Skeletal muscle tissue (tissue), 4 donors: ENCODE data around the gene PLCB1. TPM values are rescaled to one million over a fixed set of nuclear protein-coding genes. Genes with fewer than 3 reads are reported as not detected.

ENCODE experiments used
- H3K27ac ChIP-seq: one replicate; pipeline ENCODE4 v1.7.0; 2013; ENCODE audit warnings: mild to moderate bottlenecking, low read depth, low read length, inconsistent platforms
- H3K27me3 ChIP-seq, 3 donors: one replicate each; pipeline ENCODE4 v1.7.0; 2013; ENCODE audit warnings: low read length in 3 of 3; ENCODE audit not compliant: control insufficient read depth in 3 of 3, insufficient read depth in 3 of 3
- H3K36me3 ChIP-seq, 3 donors: one replicate each; pipeline ENCODE4 v1.7.0; 2013; ENCODE audit warnings: low read length in 3 of 3; ENCODE audit not compliant: control insufficient read depth in 3 of 3, insufficient read depth in 3 of 3
- H3K4me1 ChIP-seq, 3 donors: one replicate each; pipeline ENCODE4 v1.7.0; 2013; ENCODE audit warnings: low read length in 3 of 3, mild to moderate bottlenecking in 3 of 3; ENCODE audit not compliant: control insufficient read depth in 3 of 3, insufficient read depth in 3 of 3
- H3K4me3 ChIP-seq, 3 donors: one replicate each; pipeline ENCODE4 v1.7.0; 2013; ENCODE audit warnings: low read length in 3 of 3
- H3K9ac ChIP-seq, 3 donors: one replicate each; pipeline ENCODE4 v1.7.0; 2013; ENCODE audit warnings: low read length in 3 of 3, mild to moderate bottlenecking in 3 of 3, moderate library complexity in 2 of 3, low read depth in 1 of 3
- H3K9me3 ChIP-seq, 3 donors: one replicate each; pipeline ENCODE4 v1.7.0; 2013; ENCODE audit warnings: low read length in 3 of 3; ENCODE audit not compliant: control insufficient read depth in 3 of 3
- total RNA-seq: library from RNA; depleted of rRNA; stranded (reverse); fragments of >200 nt; gene quantifications from one replicate; pipeline ENCODE4 v1.2.3, GENCODE V29; 2014
- donor health status: Osteomylitis.

The PLCB1 gene
- total RNA-seq, 1 donor from 2014 or later: 13.0 TPM

DNA sequence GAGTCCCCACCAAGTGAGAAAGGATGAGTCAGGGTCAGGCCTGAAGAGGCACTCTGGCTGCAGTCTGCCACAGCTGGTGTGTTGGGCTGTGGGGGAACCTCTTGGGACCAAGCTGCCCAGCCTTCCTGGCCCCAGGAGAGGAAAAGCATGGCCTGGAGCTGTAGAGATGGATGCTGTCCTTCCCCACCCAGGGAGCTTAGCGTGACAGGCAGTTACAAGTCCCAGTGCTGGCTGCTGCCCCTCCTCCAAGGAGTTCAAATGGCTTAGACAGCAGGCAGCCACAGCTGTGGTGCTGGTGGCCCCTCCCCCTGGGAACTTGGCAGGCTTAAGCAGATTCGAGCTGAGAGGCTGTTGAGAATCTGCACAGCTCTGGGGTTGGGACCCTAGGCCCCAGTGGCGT is 253.2 kb downstream of the PLCB1 start:
- no peak overlapping the region for H3K9ac ChIP-seq
- H3K9me3 ChIP-seq: no peaks in the 10 kb centered on the region
- no peak overlapping the region for H3K27ac ChIP-seq
- H3K27me3 ChIP-seq: no peaks in the 10 kb centered on the region
- H3K36me3 ChIP-seq: no peaks in the 10 kb centered on the region
- H3K4me3 ChIP-seq: no peak overlapping the region
- H3K4me1 ChIP-seq: peaks cover 2 to 7% (median 3%) of the 10 kb centered on the region in 3 donors

DNA sequence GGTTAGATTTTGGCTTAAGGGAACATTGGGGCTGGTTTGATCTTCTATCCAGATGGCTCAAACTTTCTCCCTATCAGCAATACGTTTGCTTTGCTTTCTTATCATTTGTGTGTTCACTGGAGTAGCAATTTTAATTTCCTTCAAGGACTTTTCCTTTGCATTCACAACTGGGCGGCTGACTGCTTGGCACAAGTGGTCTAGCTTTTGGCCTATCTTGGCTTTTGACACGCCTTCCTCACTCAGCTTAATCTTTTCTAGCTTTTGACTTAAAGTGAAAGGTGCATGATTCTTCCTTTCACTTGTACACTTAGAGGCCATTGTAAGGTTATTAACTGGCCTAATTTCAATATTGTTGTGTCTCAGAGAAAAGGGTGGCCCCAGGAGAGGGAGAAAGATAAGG is 254.9 kb downstream of the PLCB1 start:
- Histone ChIP-seq H3K9ac (no peak overlapping the region), H3K4me3 (no peak overlapping the region), H3K27me3 (no peaks in the 10 kb centered on the region), H3K36me3 (no peaks in the 10 kb centered on the region), H3K4me1 (peaks cover 2 to 7% (median 3%) of the 10 kb centered on the region in 3 donors), H3K9me3 (no peaks in the 10 kb centered on the region), H3K27ac (no peak overlapping the region)

DNA sequence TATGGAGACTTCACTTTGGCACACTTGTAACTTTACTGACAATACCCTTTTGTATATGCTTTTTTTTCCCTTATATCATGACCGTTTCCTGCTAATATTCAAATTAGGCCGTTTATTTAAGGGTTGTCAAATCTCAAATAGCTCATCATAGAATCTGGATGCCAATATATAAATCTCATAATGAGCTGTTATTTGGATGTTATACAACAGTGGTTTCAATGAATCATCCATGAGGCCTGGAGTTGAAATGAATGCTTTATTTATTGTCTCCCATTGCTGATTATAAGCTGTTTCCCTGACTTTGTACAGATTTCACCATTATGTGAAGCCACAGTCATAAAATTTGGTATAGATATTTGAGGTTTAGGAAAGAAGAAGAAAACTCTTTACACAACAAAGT is 256.1 kb downstream of the PLCB1 start:
- no peak overlapping the region for H3K4me3 ChIP-seq
- no peak overlapping the region for H3K9ac ChIP-seq
- H3K9me3 ChIP-seq: no peaks in the 10 kb centered on the region
- peaks cover 2 to 7% (median 3%) of the 10 kb centered on the region in 3 donors for H3K4me1 ChIP-seq
- H3K27ac ChIP-seq: no peak overlapping the region
- no peaks in the 10 kb centered on the region for H3K27me3 ChIP-seq
- no peaks in the 10 kb centered on the region for H3K36me3 ChIP-seq

DNA sequence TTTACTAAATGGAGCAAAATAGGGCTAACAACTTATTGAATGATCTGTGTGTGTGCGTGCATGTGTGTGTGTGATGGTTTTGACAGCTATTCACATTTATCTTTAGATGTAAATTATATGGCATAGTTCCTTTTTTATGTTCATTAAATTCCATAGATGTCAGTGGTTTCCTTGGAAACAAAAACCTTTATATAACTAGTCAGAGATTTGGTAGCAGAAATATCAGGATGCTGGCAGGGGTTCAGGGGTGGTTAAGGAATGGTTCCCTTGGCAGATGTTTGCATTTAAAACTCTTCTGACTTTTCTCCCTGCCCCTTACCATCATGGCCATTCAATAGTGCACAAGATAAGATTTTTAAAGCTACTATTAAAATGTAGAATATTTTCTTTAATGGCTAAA is 256.6 kb downstream of the PLCB1 start:
- H3K27me3 ChIP-seq: no peaks in the 10 kb centered on the region
- H3K4me3 ChIP-seq: no peak overlapping the region
- H3K9ac ChIP-seq: no peak overlapping the region
- no peaks in the 10 kb centered on the region for H3K9me3 ChIP-seq
- H3K27ac ChIP-seq: no peak overlapping the region
- H3K36me3 ChIP-seq: no peaks in the 10 kb centered on the region
- peaks cover 2 to 7% (median 3%) of the 10 kb centered on the region in 3 donors for H3K4me1 ChIP-seq

DNA sequence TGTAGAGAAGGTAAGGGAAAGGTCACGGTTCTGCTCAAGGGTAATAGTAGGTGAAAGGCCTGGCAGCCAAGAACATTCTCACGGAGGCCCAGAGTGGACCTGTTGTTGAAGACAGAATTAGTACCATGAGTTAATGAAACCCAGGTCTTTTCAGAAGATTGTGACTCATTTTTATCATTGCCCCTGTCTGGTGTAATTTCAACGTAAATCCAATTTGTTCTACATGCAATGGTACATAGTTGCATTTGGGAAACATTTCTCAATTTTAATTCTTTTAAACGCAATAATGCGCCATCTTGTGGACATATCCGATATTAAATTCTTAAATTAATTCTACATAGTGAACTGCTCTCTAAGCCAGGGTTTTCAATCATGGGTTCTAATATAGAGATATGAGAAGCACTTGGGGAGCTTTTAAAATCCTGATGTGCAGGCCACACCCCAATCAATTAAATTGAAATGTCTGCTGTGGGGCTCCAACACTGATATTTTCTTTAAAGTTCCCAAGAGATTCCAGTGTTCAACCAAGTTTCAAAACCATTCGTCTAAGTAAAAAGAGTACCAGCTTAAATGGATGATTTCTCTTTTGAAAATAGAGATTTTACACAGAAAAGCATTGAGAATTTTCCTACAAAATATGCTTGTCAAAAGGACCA is 257.4 kb downstream of the PLCB1 start:
- H3K4me1 ChIP-seq: peaks cover 2 to 7% (median 3%) of the 10 kb centered on the region in 3 donors
- H3K27me3 ChIP-seq: no peaks in the 10 kb centered on the region
- no peak overlapping the region for H3K9ac ChIP-seq
- no peaks in the 10 kb centered on the region for H3K9me3 ChIP-seq
- H3K27ac ChIP-seq: no peak overlapping the region
- no peaks in the 10 kb centered on the region for H3K36me3 ChIP-seq
- H3K4me3 ChIP-seq: no peak overlapping the region

DNA sequence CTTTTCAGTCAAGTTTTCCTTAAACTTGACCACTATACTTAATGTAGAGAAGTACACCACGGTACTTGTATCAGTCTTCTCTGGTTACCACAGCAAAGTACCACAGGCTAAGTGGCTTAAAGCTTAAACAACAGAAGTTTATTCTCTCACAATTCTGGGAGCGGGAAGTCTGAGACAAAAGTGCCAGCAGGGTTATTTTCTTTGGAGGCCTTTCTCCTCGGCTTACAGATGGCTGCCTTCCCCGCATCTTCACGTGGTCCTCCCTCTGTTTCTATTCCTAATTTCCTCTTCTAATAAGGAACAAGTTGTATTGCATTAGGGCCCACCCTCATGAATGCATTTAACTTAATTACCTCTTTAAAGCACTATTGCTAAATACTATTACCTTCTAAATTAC is 258.0 kb downstream of the PLCB1 start:
- Histone ChIP-seq H3K27ac (no peak overlapping the region), H3K9ac (no peak overlapping the region), H3K27me3 (no peaks in the 10 kb centered on the region), H3K36me3 (no peaks in the 10 kb centered on the region), H3K4me3 (no peak overlapping the region), H3K9me3 (no peaks in the 10 kb centered on the region), H3K4me1 (peaks cover under 1 to 7% (median 2%) of the 10 kb centered on the region in 3 donors)

DNA sequence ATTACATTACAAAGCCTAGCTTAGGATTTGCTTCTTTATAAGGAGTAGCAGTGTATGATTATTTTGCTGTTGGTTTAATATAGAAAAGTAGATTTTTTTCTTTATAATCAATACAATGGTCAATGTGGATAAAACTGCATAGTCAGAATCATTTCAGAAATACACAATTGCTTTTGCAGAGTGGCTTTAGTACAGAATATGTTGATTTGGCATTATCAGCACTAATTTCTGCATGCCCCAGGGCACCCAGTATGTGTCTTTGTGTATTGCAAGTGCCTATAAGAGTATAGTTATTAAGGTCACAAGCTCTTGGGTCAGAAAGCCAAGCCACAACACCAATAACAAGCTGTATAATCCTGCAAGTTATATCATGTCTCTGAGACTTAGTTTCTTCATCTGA is 258.4 kb downstream of the PLCB1 start:
- no peak overlapping the region for H3K27ac ChIP-seq
- H3K36me3 ChIP-seq: no peaks in the 10 kb centered on the region
- H3K9ac ChIP-seq: no peak overlapping the region
- no peak overlapping the region for H3K4me3 ChIP-seq
- no peaks in the 10 kb centered on the region for H3K27me3 ChIP-seq
- no peaks in the 10 kb centered on the region for H3K9me3 ChIP-seq
- peaks cover 0 to 7% (median under 1%) of the 10 kb centered on the region in 3 donors for H3K4me1 ChIP-seq

DNA sequence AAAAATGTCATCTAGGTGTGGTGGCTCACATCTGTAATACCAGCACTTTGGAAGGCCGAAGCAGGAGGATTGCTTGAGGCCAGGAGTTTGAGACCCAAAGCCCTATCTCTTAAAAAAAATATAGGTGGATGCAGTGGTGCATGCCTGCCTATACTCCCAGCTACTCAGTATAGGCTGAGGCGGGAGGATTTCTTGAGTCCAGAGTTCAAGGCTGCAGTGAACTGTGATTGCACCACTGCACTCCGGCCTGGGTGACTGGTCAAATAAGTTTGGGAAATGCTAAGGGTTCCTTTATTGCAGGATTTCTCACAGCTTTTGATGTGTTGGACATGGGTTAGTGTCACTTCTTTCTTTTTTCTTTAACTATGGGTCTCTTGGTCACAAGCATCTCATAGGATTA is 261.3 kb downstream of the PLCB1 start:
- Histone ChIP-seq H3K36me3 (no peaks in the 10 kb centered on the region), H3K9ac (no peak overlapping the region), H3K4me1 (peaks cover 0 to 7% (median 0%) of the 10 kb centered on the region in 3 donors), H3K27me3 (no peaks in the 10 kb centered on the region), H3K9me3 (no peaks in the 10 kb centered on the region), H3K27ac (no peak overlapping the region), H3K4me3 (no peak overlapping the region)

DNA sequence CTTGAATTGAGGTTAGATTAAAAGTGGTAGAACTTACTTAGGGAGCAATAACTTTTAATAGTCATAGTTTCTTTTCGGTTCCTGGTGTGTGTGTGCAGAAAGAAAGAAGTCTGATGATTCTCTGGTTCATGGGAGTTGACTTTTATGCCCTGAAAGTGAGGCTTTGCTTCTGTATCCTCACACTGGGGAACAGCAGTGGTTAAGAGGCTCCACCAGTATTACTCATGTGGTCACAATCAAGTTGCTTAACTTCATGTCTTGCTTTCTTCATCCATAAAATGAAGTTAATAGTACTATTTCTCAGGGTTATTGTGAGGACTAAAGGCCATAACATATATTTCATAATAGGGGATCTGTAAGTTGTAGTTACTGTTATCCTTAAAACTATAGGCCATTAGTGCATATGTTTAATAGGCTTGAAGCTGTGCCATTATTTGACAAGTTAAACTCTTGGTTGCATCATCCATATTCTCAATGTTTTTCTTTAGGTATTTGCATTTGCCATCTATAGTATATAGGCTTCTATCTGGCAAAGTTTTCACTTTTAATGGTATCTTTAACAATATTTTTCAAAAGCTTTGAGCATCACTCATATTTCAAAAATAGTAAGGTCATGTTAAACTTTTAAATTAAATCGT is 262.4 kb downstream of the PLCB1 start:
- H3K4me1 ChIP-seq: peaks cover 0 to 5% (median 0%) of the 10 kb centered on the region in 3 donors
- no peak overlapping the region for H3K9ac ChIP-seq
- no peak overlapping the region for H3K4me3 ChIP-seq
- H3K27me3 ChIP-seq: no peaks in the 10 kb centered on the region
- no peak overlapping the region for H3K27ac ChIP-seq
- H3K36me3 ChIP-seq: no peaks in the 10 kb centered on the region
- no peaks in the 10 kb centered on the region for H3K9me3 ChIP-seq

DNA sequence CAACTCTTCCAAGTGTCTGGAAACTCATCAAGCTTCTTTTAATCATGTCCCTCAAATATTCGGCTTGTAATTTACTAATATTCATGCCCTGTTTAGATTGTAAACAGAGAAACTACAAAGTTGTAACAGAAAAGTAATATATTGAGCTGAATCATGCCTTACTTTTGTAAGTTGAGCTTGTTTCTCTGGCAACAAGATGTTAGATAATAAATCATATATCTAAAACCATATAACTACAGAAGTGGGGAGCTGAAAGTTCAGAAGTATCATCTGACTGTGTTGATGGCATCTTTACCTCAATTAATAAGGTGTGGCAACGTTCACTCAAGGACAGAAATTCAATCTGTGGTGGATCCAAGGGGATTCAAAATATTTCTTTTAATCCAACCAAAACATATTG is 263.9 kb downstream of the PLCB1 start:
- Histone ChIP-seq H3K27me3 (no peaks in the 10 kb centered on the region), H3K4me1 (no peaks in the 10 kb centered on the region), H3K4me3 (no peak overlapping the region), H3K9me3 (no peaks in the 10 kb centered on the region), H3K27ac (no peak overlapping the region), H3K9ac (no peak overlapping the region), H3K36me3 (no peaks in the 10 kb centered on the region)
